ENCODE measurements around the gene PSMB10.

GRCh38 chr16:67982011-67982696, 45.5 kb upstream of the PSMB10 start:
- TF ChIP-seq ZNF747 (tag by site-specific recombination; IDR thresholded peaks at IDR 0.05), result no peak
- TF ChIP-seq CTCF (tag by site-specific recombination; IDR thresholded peaks at IDR 0.05), result no peak
- TF ChIP-seq ZNF350 (tag by site-specific recombination; IDR thresholded peaks at IDR 0.05), result no peak
- TF ChIP-seq ZNF174 (tag by site-specific recombination; IDR thresholded peaks at IDR 0.05), result no peak
- TF ChIP-seq ZSCAN5A (tag by site-specific recombination; IDR thresholded peaks at IDR 0.05), result no peak
- TF ChIP-seq ZBTB8A (tag by site-specific recombination; IDR thresholded peaks at IDR 0.05), result no peak
- no peak for TF ChIP-seq ZBTB26 (tag by site-specific recombination; optimal IDR thresholded peaks at IDR 0.05)
- no peak for TF ChIP-seq ZNF274 (IDR thresholded peaks at IDR 0.05; ENCODE audit: low read length)
- no peak for TF ChIP-seq ZNF274 (tag by site-specific recombination; IDR thresholded peaks at IDR 0.05; ENCODE audit: borderline replicate concordance)
